MM.1S (cell line): ENCODE results near the gene PHF23.
A peak's percentile ranks its signal among the peaks of the same experiment; 100 is the strongest.
"Not testable (repeated sequence)": the region's sequence is repeated elsewhere in the genome, so short reads cannot be mapped to it uniquely, and the experiment has no call there.

Experiments
- DNase-seq: peaks from one replicate; pipeline ENCODE4 v3.0.0-alpha.2; 2015
- H2AFZ ChIP-seq: fragments of 300-600 bp; sonication (generic); 2 replicates; pipeline ENCODE4 v1.6.0; 2016; ENCODE audit warnings: antibody characterized with exemption, low read length
- H3F3A ChIP-seq: fragments of 300-600 bp; sonication (generic); 2 replicates; pipeline ENCODE4 v1.6.1; 2016; ENCODE audit warnings: mild to moderate bottlenecking, antibody characterized with exemption, low read length, moderate library complexity, mixed read lengths; ENCODE audit not compliant: insufficient read depth
- H3K27ac ChIP-seq: fragments of 300-600 bp; sonication (generic); 2 replicates; pipeline ENCODE4 v1.5.1; 2016; ENCODE audit warnings: mild to moderate bottlenecking, low read length
- H3K27me3 ChIP-seq: fragments of 300-600 bp; sonication (generic); replicated peaks from 2 replicates; pipeline ENCODE4 v1.6.0; 2016; ENCODE audit warnings: low read length; ENCODE audit not compliant: insufficient read depth
- H3K36me3 ChIP-seq: fragments of 300-600 bp; sonication (generic); replicated peaks from 2 replicates; pipeline ENCODE4 v1.6.1; 2016; ENCODE audit warnings: mild to moderate bottlenecking, low read length, mixed read lengths; ENCODE audit not compliant: insufficient read depth
- H3K4me1 ChIP-seq: fragments of 300-600 bp; sonication (generic); 2 replicates; pipeline ENCODE4 v1.6.1; 2016; ENCODE audit warnings: low read length, mixed read lengths
- H3K4me2 ChIP-seq: fragments of 300-600 bp; sonication (generic); 2 replicates; pipeline ENCODE4 v1.6.0; 2016; ENCODE audit warnings: low read depth, low read length
- H3K4me3 ChIP-seq: fragments of 300-600 bp; sonication (generic); 2 replicates; pipeline ENCODE4 v1.5.1; 2016; ENCODE audit warnings: low read length, mixed read lengths
- H3K79me2 ChIP-seq: fragments of 300-600 bp; sonication (generic); 2 replicates; pipeline ENCODE4 v1.6.1; 2016; ENCODE audit warnings: mixed run types, low read length, mixed read lengths
- H3K9ac ChIP-seq: fragments of 300-600 bp; sonication (generic); 2 replicates; pipeline ENCODE4 v1.6.1; 2016; ENCODE audit warnings: low read length, mixed read lengths
- H3K9me2 ChIP-seq: fragments of 300-600 bp; sonication (generic); replicated peaks from 2 replicates; pipeline ENCODE4 v1.6.1; 2016; ENCODE audit warnings: mild to moderate bottlenecking, low read length, mixed read lengths; ENCODE audit not compliant: insufficient read depth
- H3K9me3 ChIP-seq: fragments of 300-600 bp; sonication (generic); replicated peaks from 2 replicates; pipeline ENCODE4 v1.6.1; 2016; ENCODE audit warnings: mild to moderate bottlenecking, low read length, mixed read lengths; ENCODE audit not compliant: insufficient read depth
- H4K20me1 ChIP-seq: fragments of 300-600 bp; sonication (generic); 2 replicates; pipeline ENCODE4 v1.6.1; 2016; ENCODE audit warnings: mild to moderate bottlenecking, low read length, moderate library complexity, mixed read lengths; ENCODE audit not compliant: insufficient read depth
- EZH2 ChIP-seq: fragments of 300-600 bp; sonication (generic); optimal IDR thresholded peaks from 2 replicates; pipeline ENCODE3; 2017; ENCODE audit warnings: low read depth, mild to moderate bottlenecking, antibody characterized with exemption, low read length, mixed read lengths
- EZH2phosphoT487 ChIP-seq: fragments of 300-600 bp; sonication (generic); IDR thresholded peaks from 2 replicates; pipeline ENCODE4 v1.6.1; 2018; ENCODE audit warnings: antibody characterized with exemption, low read length
- TF ChIP-seq, protein P1 (sequence below): fragments of 300-600 bp; sonication (generic); IDR thresholded peaks from 2 replicates; pipeline ENCODE4 v1.5.1; 2016; ENCODE audit warnings: antibody characterized with exemption, low read length, mixed read lengths

Gene PHF23

GRCh38 chr17:7246779-7247178, 7.5 kb upstream of the PHF23 start:
- H3K4me1 ChIP-seq, result peaks cover 13% of the 10 kb centered on the region
- DNase-seq, result no peak
- no peaks in the 10 kb centered on the region for H4K20me1 ChIP-seq
- peaks cover 22% of the 10 kb centered on the region for H3F3A ChIP-seq
- no peak overlapping the region for H3K4me2 ChIP-seq
- no peak overlapping the region for H2AFZ ChIP-seq
- H3K79me2 ChIP-seq, result peaks cover 62% of the 10 kb centered on the region
- no peaks in the 10 kb centered on the region for H3K9me3 ChIP-seq
- H3K4me3 ChIP-seq, result no peak overlapping the region
- H3K27ac ChIP-seq, result no peak overlapping the region
- no peak overlapping the region for H3K9ac ChIP-seq
- H3K27me3 ChIP-seq, result no peaks in the 10 kb centered on the region
- TF ChIP-seq EZH2phosphoT487 (no peak), EZH2 (no peak)
- TF ChIP-seq, protein P1, sequence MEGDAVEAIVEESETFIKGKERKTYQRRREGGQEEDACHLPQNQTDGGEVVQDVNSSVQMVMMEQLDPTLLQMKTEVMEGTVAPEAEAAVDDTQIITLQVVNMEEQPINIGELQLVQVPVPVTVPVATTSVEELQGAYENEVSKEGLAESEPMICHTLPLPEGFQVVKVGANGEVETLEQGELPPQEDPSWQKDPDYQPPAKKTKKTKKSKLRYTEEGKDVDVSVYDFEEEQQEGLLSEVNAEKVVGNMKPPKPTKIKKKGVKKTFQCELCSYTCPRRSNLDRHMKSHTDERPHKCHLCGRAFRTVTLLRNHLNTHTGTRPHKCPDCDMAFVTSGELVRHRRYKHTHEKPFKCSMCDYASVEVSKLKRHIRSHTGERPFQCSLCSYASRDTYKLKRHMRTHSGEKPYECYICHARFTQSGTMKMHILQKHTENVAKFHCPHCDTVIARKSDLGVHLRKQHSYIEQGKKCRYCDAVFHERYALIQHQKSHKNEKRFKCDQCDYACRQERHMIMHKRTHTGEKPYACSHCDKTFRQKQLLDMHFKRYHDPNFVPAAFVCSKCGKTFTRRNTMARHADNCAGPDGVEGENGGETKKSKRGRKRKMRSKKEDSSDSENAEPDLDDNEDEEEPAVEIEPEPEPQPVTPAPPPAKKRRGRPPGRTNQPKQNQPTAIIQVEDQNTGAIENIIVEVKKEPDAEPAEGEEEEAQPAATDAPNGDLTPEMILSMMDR, result no peak
- 0 out of 2 replicates have a peak, but pooled peaks cover 3% of the 10 kb centered on the region for H3K36me3 ChIP-seq
- H3K9me2 ChIP-seq, result no peaks in the 10 kb centered on the region

GRCh38 chr17:7243838-7244237, 4.6 kb upstream of the PHF23 start:
- not testable (repeated sequence) for H3K9me2 ChIP-seq, H3K36me3 ChIP-seq, H3K4me3 ChIP-seq, H3K9ac ChIP-seq, H4K20me1 ChIP-seq, H2AFZ ChIP-seq, H3K27me3 ChIP-seq, H3K4me2 ChIP-seq, H3K9me3 ChIP-seq, DNase-seq
- peaks cover 42% of the 10 kb centered on the region for H3F3A ChIP-seq
- H3K79me2 ChIP-seq, result peaks cover 61% of the 10 kb centered on the region
- H3K27ac ChIP-seq, result peak overlapping the region; percentile 75; the same call in 1 of the 2 replicates
- H3K4me1 ChIP-seq, result peaks cover 15% of the 10 kb centered on the region

DNA sequence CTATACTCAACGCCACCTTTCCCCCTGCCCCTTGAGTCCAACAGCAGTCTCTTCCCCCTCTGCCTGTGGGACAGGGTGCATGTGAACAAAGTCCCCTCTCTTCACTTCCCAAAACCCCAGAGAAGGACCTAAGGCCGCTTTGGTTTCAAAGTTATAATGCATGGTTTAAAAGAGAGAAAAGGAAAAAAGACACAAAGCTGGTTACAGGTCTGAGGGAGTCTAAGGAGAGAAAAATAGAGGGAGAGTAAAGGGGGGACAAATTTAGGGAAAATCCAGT, 4.1 kb upstream of the PHF23 start:
- peaks cover 15% of the 10 kb centered on the region for H3K4me1 ChIP-seq
- H3F3A ChIP-seq, result peaks cover 42% of the 10 kb centered on the region
- peak overlapping the region; percentile 91; the same call in 1 of the 2 replicates for H3K9ac ChIP-seq
- H3K79me2 ChIP-seq, result peaks cover 60% of the 10 kb centered on the region
- no peaks in the 10 kb centered on the region for H4K20me1 ChIP-seq
- 0 out of 2 replicates have a peak, but pooled peaks cover 3% of the 10 kb centered on the region for H3K36me3 ChIP-seq
- TF ChIP-seq EZH2, result no peak
- TF ChIP-seq, protein P1, result no peak
- TF ChIP-seq EZH2phosphoT487, result no peak
- H3K27me3 ChIP-seq, result no peaks in the 10 kb centered on the region
- peak overlapping the region; percentile 80 for H3K4me2 ChIP-seq
- peak overlapping the region; percentile 96 for H3K4me3 ChIP-seq
- H3K9me2 ChIP-seq, result no peaks in the 10 kb centered on the region
- no peak for DNase-seq
- peak overlapping the region; percentile 75; the same call in 1 of the 2 replicates for H3K27ac ChIP-seq
- no peak overlapping the region for H2AFZ ChIP-seq
- no peaks in the 10 kb centered on the region for H3K9me3 ChIP-seq

GRCh38 chr17:7242717-7243452, 3.6 kb upstream of the PHF23 start:
- no peak for TF ChIP-seq EZH2
- TF ChIP-seq, protein P1, result peak; percentile 12; the same call in 1 of the 2 replicates
- no peak for TF ChIP-seq EZH2phosphoT487
- peak overlapping the region; percentile 91 for H3K9ac ChIP-seq
- H3K36me3 ChIP-seq, result 0 out of 2 replicates have a peak, but pooled peaks cover 3% of the 10 kb centered on the region
- no peaks in the 10 kb centered on the region for H3K27me3 ChIP-seq
- H3K79me2 ChIP-seq, result peaks cover 55% of the 10 kb centered on the region
- no peaks in the 10 kb centered on the region for H3K9me2 ChIP-seq
- peak overlapping the region; percentile 84 for H2AFZ ChIP-seq
- H3K4me1 ChIP-seq, result peaks cover 15% of the 10 kb centered on the region
- no peaks in the 10 kb centered on the region for H4K20me1 ChIP-seq
- H3K4me3 ChIP-seq, result peak overlapping the region; percentile 96
- peaks cover 42% of the 10 kb centered on the region for H3F3A ChIP-seq
- peak overlapping the region; percentile 75 for H3K27ac ChIP-seq
- peak; percentile 96 for DNase-seq
- no peaks in the 10 kb centered on the region for H3K9me3 ChIP-seq
- peak overlapping the region; percentile 80 for H3K4me2 ChIP-seq
